SU-DHL-6 (cell line): ENCODE measurements around the gene NMU.
"Not testable (repeated sequence)": the region's sequence is repeated elsewhere in the genome, so short reads cannot be mapped to it uniquely, and the experiment has no call there.

Experiments used
- H2AFZ ChIP-seq: fragments of 200-600 bp; sonication (generic); 2 replicates; pipeline ENCODE4 v1.6.1; 2014; ENCODE audit warnings: low read depth, mild to moderate bottlenecking, moderate library complexity, mixed read lengths, antibody characterized with exemption, low read length; ENCODE audit not compliant: severe bottlenecking
- H3F3A ChIP-seq: fragments of 200-600 bp; shearing (Covaris generic); 2 replicates; pipeline ENCODE4 v1.6.0; 2016; ENCODE audit warnings: antibody characterized with exemption, mild to moderate bottlenecking; ENCODE audit not compliant: insufficient read depth
- H3K27ac ChIP-seq: fragments of 200-600 bp; sonication (generic); 2 replicates; pipeline ENCODE4 v1.5.1; 2016; ENCODE audit warnings: low read depth, mild to moderate bottlenecking, low read length, moderate library complexity, mixed read lengths
- H3K27me3 ChIP-seq: fragments of 200-600 bp; sonication (generic), shearing (Covaris generic); 2 replicates; pipeline ENCODE4 v1.6.0; 2014; ENCODE audit warnings: mild to moderate bottlenecking, low read length
- H3K36me3 ChIP-seq: fragments of 200-600 bp; sonication (generic); 2 replicates; pipeline ENCODE4 v1.6.1; 2014; ENCODE audit warnings: mild to moderate bottlenecking, low read length, mixed read lengths
- H3K4me2 ChIP-seq: fragments of 300-600, 200-600 bp; shearing (Covaris generic), sonication (generic); 2 replicates; pipeline ENCODE4 v1.6.0; 2014; ENCODE audit warnings: low read length, low read depth, mild to moderate bottlenecking; ENCODE audit not compliant: poor library complexity, severe bottlenecking
- H3K4me3 ChIP-seq: fragments of 200-600 bp; sonication (generic); 2 replicates; pipeline ENCODE4 v1.5.1; 2014; ENCODE audit warnings: antibody characterized with exemption, low read length, mild to moderate bottlenecking, mixed read lengths; ENCODE audit not compliant: insufficient read depth, poor library complexity, severe bottlenecking
- H3K79me2 ChIP-seq: fragments of 200-600 bp; sonication (generic); 2 replicates; pipeline ENCODE4 v1.6.1; 2014; ENCODE audit warnings: mild to moderate bottlenecking, low read length, moderate library complexity; ENCODE audit not compliant: insufficient read depth
- H3K9ac ChIP-seq: fragments of 200-600 bp; sonication (generic); 2 replicates; pipeline ENCODE4 v1.7.0; 2014; ENCODE audit warnings: mild to moderate bottlenecking, low read length
- H3K9me2 ChIP-seq: fragments of 200-600 bp; sonication (generic); replicated peaks from 2 replicates; pipeline ENCODE4 v1.6.1; 2014; ENCODE audit warnings: low read length; ENCODE audit not compliant: insufficient read depth
- H3K9me3 ChIP-seq: fragments of 200-600 bp; sonication (generic); 2 replicates; pipeline ENCODE4 v1.6.1; 2014; ENCODE audit warnings: low read length, mixed read lengths; ENCODE audit not compliant: insufficient read depth
- H4K20me1 ChIP-seq: fragments of 200-600 bp; sonication (generic); 2 replicates; pipeline ENCODE4 v1.6.1; 2014; ENCODE audit warnings: low read depth, mild to moderate bottlenecking, antibody characterized with exemption, low read length, moderate library complexity, mixed read lengths
- EZH2phosphoT487 ChIP-seq: fragments of 200-600 bp; sonication (generic), shearing (Covaris generic); conservative IDR thresholded peaks from 2 replicates; pipeline ENCODE4 v1.6.1; 2018; ENCODE audit warnings: mild to moderate bottlenecking, antibody characterized with exemption, low read length, moderate library complexity, mixed read lengths
- TF ChIP-seq, protein P1 (sequence below): fragments of 200-600 bp; sonication (generic); IDR thresholded peaks from one replicate; pipeline ENCODE4 v1.5.1; 2017; ENCODE audit warnings: antibody characterized with exemption, mild to moderate bottlenecking, low read length, moderate library complexity; ENCODE audit not compliant: insufficient read depth, poor library complexity, severe bottlenecking

Gene NMU

DNA sequence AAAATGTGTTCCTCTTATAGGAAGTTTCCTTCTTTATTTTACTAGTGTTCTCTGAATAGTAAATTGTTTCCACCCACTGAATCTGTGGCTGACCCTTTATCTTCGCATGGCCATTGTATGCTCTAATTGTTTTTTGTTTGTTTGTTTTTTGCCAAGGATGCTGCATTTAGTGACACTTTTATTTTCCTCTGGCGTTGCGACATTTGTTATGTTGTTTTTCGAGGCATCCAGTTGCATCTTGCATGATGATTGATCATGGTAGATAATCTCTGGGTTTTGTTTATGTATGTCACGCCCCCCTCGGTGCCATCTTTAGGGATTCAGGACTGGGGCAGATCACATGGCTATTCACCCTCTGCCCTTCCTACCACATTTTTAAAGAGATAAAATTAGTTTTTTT lies 2.2 kb downstream of the NMU start:
- no peak overlapping the region for H3K9ac ChIP-seq
- H3K9me2 ChIP-seq = no peaks in the 10 kb centered on the region
- no peaks in the 10 kb centered on the region for H3K27me3 ChIP-seq
- H3K79me2 ChIP-seq = no peaks in the 10 kb centered on the region
- no peak overlapping the region for H3K4me3 ChIP-seq
- H2AFZ ChIP-seq = no peak overlapping the region
- H3K9me3 ChIP-seq = no peaks in the 10 kb centered on the region
- no peak overlapping the region for H3K4me2 ChIP-seq
- no peaks in the 10 kb centered on the region for H3F3A ChIP-seq
- TF ChIP-seq EZH2phosphoT487 = no peak
- TF ChIP-seq, protein P1, sequence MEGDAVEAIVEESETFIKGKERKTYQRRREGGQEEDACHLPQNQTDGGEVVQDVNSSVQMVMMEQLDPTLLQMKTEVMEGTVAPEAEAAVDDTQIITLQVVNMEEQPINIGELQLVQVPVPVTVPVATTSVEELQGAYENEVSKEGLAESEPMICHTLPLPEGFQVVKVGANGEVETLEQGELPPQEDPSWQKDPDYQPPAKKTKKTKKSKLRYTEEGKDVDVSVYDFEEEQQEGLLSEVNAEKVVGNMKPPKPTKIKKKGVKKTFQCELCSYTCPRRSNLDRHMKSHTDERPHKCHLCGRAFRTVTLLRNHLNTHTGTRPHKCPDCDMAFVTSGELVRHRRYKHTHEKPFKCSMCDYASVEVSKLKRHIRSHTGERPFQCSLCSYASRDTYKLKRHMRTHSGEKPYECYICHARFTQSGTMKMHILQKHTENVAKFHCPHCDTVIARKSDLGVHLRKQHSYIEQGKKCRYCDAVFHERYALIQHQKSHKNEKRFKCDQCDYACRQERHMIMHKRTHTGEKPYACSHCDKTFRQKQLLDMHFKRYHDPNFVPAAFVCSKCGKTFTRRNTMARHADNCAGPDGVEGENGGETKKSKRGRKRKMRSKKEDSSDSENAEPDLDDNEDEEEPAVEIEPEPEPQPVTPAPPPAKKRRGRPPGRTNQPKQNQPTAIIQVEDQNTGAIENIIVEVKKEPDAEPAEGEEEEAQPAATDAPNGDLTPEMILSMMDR = no peak
- H3K27ac ChIP-seq = no peak overlapping the region
- no peaks in the 10 kb centered on the region for H3K36me3 ChIP-seq
- no peaks in the 10 kb centered on the region for H4K20me1 ChIP-seq

DNA sequence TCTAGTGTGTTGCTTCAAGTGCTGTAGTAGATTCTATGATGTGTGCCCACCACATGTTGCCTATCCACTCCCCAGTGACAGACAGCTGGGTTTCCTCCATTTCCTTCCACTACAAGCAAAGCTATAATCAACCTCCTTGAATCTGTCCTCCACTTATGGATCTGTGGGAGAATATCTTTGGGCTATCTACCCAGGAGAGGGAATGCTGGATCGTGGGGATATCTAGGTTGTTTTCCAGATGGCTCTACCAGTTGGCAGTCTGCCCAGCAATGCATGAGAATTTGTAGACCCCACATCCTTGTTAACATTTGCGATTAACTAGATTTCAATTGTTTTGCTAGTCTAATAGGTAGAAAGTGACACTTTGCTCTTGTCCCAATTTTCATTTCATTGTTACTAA lies 10.3 kb downstream of the NMU start:
- Histone ChIP-seq H3K9me2 (no peaks in the 10 kb centered on the region), H3K9me3 (no peaks in the 10 kb centered on the region), H3K4me3 (no peak overlapping the region), H3K9ac (no peak overlapping the region), H3K36me3 (no peaks in the 10 kb centered on the region), H4K20me1 (no peaks in the 10 kb centered on the region), H3K79me2 (no peaks in the 10 kb centered on the region), H2AFZ (no peak overlapping the region), H3K27me3 (no peaks in the 10 kb centered on the region), H3F3A (no peaks in the 10 kb centered on the region), H3K4me2 (no peak overlapping the region), H3K27ac (no peak overlapping the region)
- TF ChIP-seq EZH2phosphoT487 = no peak
- TF ChIP-seq, protein P1 = no peak

DNA sequence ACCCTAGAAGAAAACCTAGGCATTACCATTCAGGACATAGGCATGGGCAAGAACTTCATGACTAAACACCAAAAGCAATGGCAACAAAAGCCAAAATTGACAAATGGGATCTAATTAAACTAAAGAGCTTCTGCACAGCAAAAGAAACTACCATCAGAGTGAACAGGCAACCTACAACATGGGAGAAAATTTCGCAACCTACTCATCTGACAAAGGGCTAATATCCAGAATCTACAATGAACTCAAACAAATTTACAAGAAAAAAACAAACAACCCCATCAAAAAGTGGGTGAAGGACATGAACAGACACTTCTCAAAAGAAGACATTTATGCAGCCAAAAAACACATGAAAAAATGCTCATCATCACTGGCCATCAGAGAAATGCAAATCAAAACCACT lies 12.0 kb downstream of the NMU start:
- H3F3A ChIP-seq, H3K4me2 ChIP-seq, H3K36me3 ChIP-seq, H3K4me3 ChIP-seq, H3K79me2 ChIP-seq, H3K27me3 ChIP-seq, H3K9me2 ChIP-seq, H3K9ac ChIP-seq, H2AFZ ChIP-seq, H4K20me1 ChIP-seq, H3K27ac ChIP-seq, H3K9me3 ChIP-seq: not testable (repeated sequence)

DNA sequence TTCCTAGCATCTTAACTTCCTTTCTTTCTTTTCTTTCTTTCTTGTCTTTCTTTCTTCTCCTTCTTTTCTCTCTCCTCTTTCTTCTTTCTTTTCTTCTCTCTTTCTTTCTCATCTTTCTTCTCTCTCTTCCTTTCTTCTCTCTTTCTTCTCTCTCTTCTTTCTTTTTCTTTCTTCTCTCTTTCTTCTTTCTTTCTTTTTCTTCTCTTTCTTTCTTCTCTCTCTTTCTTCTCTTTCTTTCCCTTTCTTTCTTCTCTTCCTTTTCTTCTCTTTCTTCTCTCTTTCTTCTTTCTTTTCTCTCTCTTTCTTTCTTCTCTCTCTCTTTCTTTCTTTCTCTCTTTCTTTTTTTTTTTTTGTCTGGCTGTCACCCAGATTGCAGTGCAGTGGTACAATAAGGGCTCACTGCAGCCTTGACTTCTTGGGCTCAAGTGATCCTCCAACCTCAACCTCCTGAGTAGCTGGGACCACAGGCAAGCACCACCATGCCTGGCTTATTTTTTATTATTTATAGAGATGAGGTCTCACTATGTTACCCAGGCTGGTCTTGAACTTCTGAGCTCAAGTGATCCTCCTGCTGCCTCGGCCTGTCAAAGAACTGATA lies 17.5 kb downstream of the NMU start:
- no peaks in the 10 kb centered on the region for H3K9me3 ChIP-seq
- no peaks in the 10 kb centered on the region for H3K79me2 ChIP-seq
- no peak overlapping the region for H2AFZ ChIP-seq
- H3K27me3 ChIP-seq = no peaks in the 10 kb centered on the region
- H3K4me2 ChIP-seq = no peak overlapping the region
- H3F3A ChIP-seq = no peaks in the 10 kb centered on the region
- H3K9ac ChIP-seq = no peak overlapping the region
- TF ChIP-seq, protein P1 = no peak
- no peak for TF ChIP-seq EZH2phosphoT487
- no peaks in the 10 kb centered on the region for H3K9me2 ChIP-seq
- H3K27ac ChIP-seq = no peak overlapping the region
- H4K20me1 ChIP-seq = no peaks in the 10 kb centered on the region
- no peak overlapping the region for H3K4me3 ChIP-seq
- no peaks in the 10 kb centered on the region for H3K36me3 ChIP-seq
